GM12878 (cell line): Measurements from ENCODE around the gene NPAS3.

Experiments
- CTCF ChIP-seq, 3 experiments: IDR thresholded peaks in 2 of 3; conservative IDR thresholded peaks in 1 of 3; 2 replicates each; pipeline ENCODE4 v1.5.1; 2011; ENCODE audit warnings: low read depth in 3 of 3, low read length in 3 of 3, mild to moderate bottlenecking in 3 of 3, control low read depth in 2 of 3, moderate library complexity in 2 of 3, inconsistent platforms in 1 of 3, mixed read lengths in 1 of 3; ENCODE audit not compliant: control insufficient read depth in 2 of 3, insufficient read depth in 1 of 3; ENCODE audit errors: extremely low read depth in 1 of 3
- EZH2 ChIP-seq: IDR thresholded peaks from 2 replicates; pipeline ENCODE4 v1.6.1; 2012; ENCODE audit warnings: low read depth, mild to moderate bottlenecking, control low read depth, inconsistent platforms, low read length, borderline replicate concordance; ENCODE audit not compliant: control insufficient read depth
- POLR2A ChIP-seq: IDR thresholded peaks from 2 replicates; pipeline ENCODE4 v1.6.1; 2011; ENCODE audit warnings: low read depth, mild to moderate bottlenecking, low read length
- RCOR1 ChIP-seq: conservative IDR thresholded peaks from 2 replicates; pipeline ENCODE4 v1.6.1; 2012; ENCODE audit warnings: low read depth, low read length, improper control_type of control experiment
- SIN3A ChIP-seq: IDR thresholded peaks from 2 replicates; pipeline ENCODE4 v1.6.1; 2012; ENCODE audit warnings: low read depth, low read length, improper control_type of control experiment
- ZNF274 ChIP-seq: IDR thresholded peaks from one replicate; pipeline ENCODE4 v1.8.0; 2011; ENCODE audit not compliant: insufficient read length, insufficient read depth
- ZNF384 ChIP-seq: IDR thresholded peaks from 2 replicates; pipeline ENCODE4 v1.6.1; 2012; ENCODE audit warnings: low read depth, mild to moderate bottlenecking, low read length, improper control_type of control experiment, borderline replicate concordance
- TF ChIP-seq, protein P1 (sequence below): IDR thresholded peaks from 2 replicates; pipeline ENCODE4 v1.6.1; 2011; ENCODE audit warnings: low read depth, mild to moderate bottlenecking, low read length, moderate library complexity, borderline replicate concordance; ENCODE audit errors: extremely low read depth

DNA sequence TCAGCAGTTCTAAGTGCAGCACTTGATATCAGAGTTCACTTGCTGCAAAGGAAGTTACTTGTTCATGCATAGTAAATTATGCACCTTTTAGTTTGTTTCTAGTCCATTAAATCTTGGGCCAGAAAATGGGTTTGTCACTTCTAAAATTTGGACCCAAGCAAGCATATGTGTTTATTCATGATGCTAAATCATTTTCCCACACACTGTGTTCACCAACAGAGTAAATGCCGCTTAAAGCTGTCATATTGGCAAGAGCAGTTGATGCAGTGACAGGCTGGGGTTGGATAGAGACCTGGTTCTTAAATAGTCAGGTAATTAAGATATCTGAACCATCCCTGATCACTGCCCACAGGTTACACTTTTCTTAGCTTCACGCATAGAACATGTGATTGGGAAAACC, 602.5 kb downstream of the NPAS3 start:
- TF ChIP-seq, protein P1, sequence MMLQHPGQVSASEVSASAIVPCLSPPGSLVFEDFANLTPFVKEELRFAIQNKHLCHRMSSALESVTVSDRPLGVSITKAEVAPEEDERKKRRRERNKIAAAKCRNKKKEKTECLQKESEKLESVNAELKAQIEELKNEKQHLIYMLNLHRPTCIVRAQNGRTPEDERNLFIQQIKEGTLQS = no peak
- TF ChIP-seq POLR2A (no peak), SIN3A (no peak), CTCF (IDR thresholded peaks at IDR 0.05 in 2 of 3, conservative IDR thresholded peaks at IDR 0.05 in 1 of 3; ENCODE audit: control insufficient read depth in 2 of 3, extremely low read depth in 1 of 3, insufficient read depth in 1 of 3, low read depth in 3 of 3, low read length in 3 of 3) (no peak), EZH2 (no peak), RCOR1 (no peak), ZNF274 (no peak), ZNF384 (no peak)
